K562 (cell line): ENCODE results near the gene C6orf89. TPM values are rescaled to one million over a fixed set of nuclear protein-coding genes. Genes with fewer than 3 reads are reported as not detected.

Experiments
- ATAC-seq: fragments of 200-7000 bp; cut with Tn5 transposase; 3 replicates; pipeline ENCODE4 v1.9.1; 2020; ENCODE audit warnings: moderate library complexity
- BruUV-seq: library from RNA; stranded (reverse); fragments of 400-500 nt; replicated peaks from 2 replicates; lab custom pipeline; 2021; lab: Mats Ljungman, UMichigan
- CTCF ChIA-PET: fragments of 300-600 bp; formaldehyde crosslinking; extraction: SDS; loops from one replicate; lab custom pipeline; 2021; ENCODE audit warnings: low intra/inter-chr PET ratio; lab: Yijun Ruan, JAX
- POLR2A ChIA-PET: fragments of 300-600, 350-650 bp; sonication (Branson Sonifier 250); formaldehyde crosslinking; extraction: SDS; loops from one replicate; lab custom pipeline; 2021; ENCODE audit warnings: antibody characterized with exemption, inconsistent platforms; lab: Yijun Ruan, JAX
- DNase-seq, 4 experiments: peaks; one replicate each; pipeline versions ENCODE4 v3.0.0 to v3.0.0-alpha.2; 2011 to 2018; ENCODE audit warnings: low spot score in 3 of 4, mixed read lengths in 3 of 4; ENCODE audit errors: extremely low read depth in 1 of 4
- FAIRE-seq: peaks from 2 replicates; lab custom pipeline; 2011; peaks lifted over from hg19 to GRCh38; lab: Jason Lieb, UNC
- H2AFZ ChIP-seq: 2 replicates; pipeline ENCODE4 v1.6.0; 2011; ENCODE audit warnings: low read depth, low read length, control low read depth, inconsistent platforms
- H3K27ac ChIP-seq: fragments of 200-600 bp; 3 replicates; pipeline ENCODE4 v1.8.0; 2011; ENCODE audit warnings: low read depth, mild to moderate bottlenecking, control low read depth, inconsistent platforms, low read length, moderate library complexity, mixed read lengths; ENCODE audit errors: extremely low read depth
- H3K27me3 ChIP-seq, 2 experiments: fragments of 300-600 bp in 1 of 2; 2 replicates in 1 of 2; 3 replicates in 1 of 2; pipeline versions ENCODE4 v1.6.0 to v1.8.0; 2011; ENCODE audit warnings: inconsistent platforms in 2 of 2, low read length in 2 of 2, mild to moderate bottlenecking in 1 of 2, mixed read lengths in 1 of 2, moderate library complexity in 1 of 2; ENCODE audit not compliant: control insufficient read depth in 2 of 2, insufficient read depth in 2 of 2
- H3K36me3 ChIP-seq: fragments of 300-600 bp; 3 replicates; pipeline ENCODE4 v1.8.0; 2011; ENCODE audit warnings: mild to moderate bottlenecking, low read length, inconsistent platforms; ENCODE audit not compliant: control insufficient read depth, insufficient read depth
- H3K4me1 ChIP-seq, 2 experiments: fragments of 200-600 bp in 1 of 2; replicated peaks in 1 of 2; 2 replicates in 1 of 2; 3 replicates in 1 of 2; pipeline versions ENCODE4 v1.5.1 to v1.8.0; 2011; ENCODE audit warnings: inconsistent platforms in 2 of 2, low read length in 2 of 2, mild to moderate bottlenecking in 1 of 2, mixed read lengths in 1 of 2, moderate library complexity in 1 of 2; ENCODE audit not compliant: control insufficient read depth in 2 of 2, insufficient read depth in 2 of 2
- H3K4me2 ChIP-seq: 2 replicates; pipeline ENCODE4 v1.6.1; 2011; ENCODE audit warnings: low read length, control low read depth, inconsistent platforms, mixed read lengths; ENCODE audit not compliant: insufficient read depth
- H3K4me3 ChIP-seq: fragments of 200-600 bp; sonication (generic), shearing (Covaris generic); 2 replicates; pipeline ENCODE4 v1.5.1; 2016; ENCODE audit warnings: control low read depth, inconsistent platforms
- H3K79me2 ChIP-seq: fragments of 200-600 bp; 3 replicates; pipeline ENCODE4 v1.8.0; 2011; ENCODE audit warnings: low read length, inconsistent platforms; ENCODE audit not compliant: control insufficient read depth, insufficient read depth
- H3K9ac ChIP-seq, 2 experiments: 2 replicates each; pipeline versions ENCODE4 v1.6.0 to v1.6.1; 2011; ENCODE audit warnings: low read depth in 2 of 2, low read length in 2 of 2, control low read depth in 1 of 2, inconsistent platforms in 1 of 2, mild to moderate bottlenecking in 1 of 2, mixed read lengths in 1 of 2; ENCODE audit not compliant: insufficient read depth in 1 of 2
- H3K9me1 ChIP-seq: one replicate; pipeline ENCODE4 v1.6.0; 2011; ENCODE audit warnings: inconsistent platforms, mild to moderate bottlenecking, low read length, moderate library complexity; ENCODE audit not compliant: control insufficient read depth, insufficient read depth
- H3K9me3 ChIP-seq: replicated peaks from 2 replicates; pipeline ENCODE4 v1.5.1; 2011; ENCODE audit warnings: low read depth, low read length, inconsistent platforms; ENCODE audit not compliant: control insufficient read depth, insufficient read depth
- H4K20me1 ChIP-seq: replicated peaks from 2 replicates; pipeline ENCODE4 v1.6.1; 2011; ENCODE audit warnings: low read length, inconsistent platforms, mixed read lengths; ENCODE audit not compliant: control insufficient read depth, insufficient read depth
- CCAR2 ChIP-seq: fragments of 200-400 bp; formaldehyde crosslinking; IDR thresholded peaks from 2 replicates; pipeline ENCODE4 v1.6.1; 2017; ENCODE audit warnings: mild to moderate bottlenecking, low read depth, low read length
- GABPB2 ChIP-seq: fragments of 250-450 bp; sonication (Bioruptor Pico); conservative IDR thresholded peaks from 2 replicates; pipeline ENCODE4 v1.5.1; 2021; ENCODE audit warnings: mild to moderate bottlenecking
- KLF16 ChIP-seq: IDR thresholded peaks from 2 replicates; pipeline ENCODE4 v1.6.1; 2016; ENCODE audit warnings: antibody characterized with exemption
- PCBP1 ChIP-seq: fragments of 200-400 bp; formaldehyde crosslinking; IDR thresholded peaks from 2 replicates; pipeline ENCODE4 v1.6.1; 2018; ENCODE audit warnings: mild to moderate bottlenecking, low read depth, low read length; ENCODE audit not compliant: poor library complexity, severe bottlenecking
- RNF2 ChIP-seq: sonication (generic); IDR thresholded peaks from 2 replicates; pipeline ENCODE4 v1.6.1; 2016
- ZBTB8A ChIP-seq: fragments of 450-650 bp; IDR thresholded peaks from 2 replicates; pipeline ENCODE4 v1.6.1; 2018; ENCODE audit warnings: mild to moderate bottlenecking, moderate library complexity; ENCODE audit not compliant: partially characterized antibody
- WGBS: fragments of 100-300 bp; shearing (Covaris generic); methylation state at CpG from one replicate; pipeline ENCODE4 v1.1.6; 2016; ENCODE audit warnings: low coverage, mixed read lengths; ENCODE audit not compliant: insufficient coverage; ENCODE audit errors: missing lambda C conversion rate; 5-methylcytosine and 5-hydroxymethylcytosine counted together
- in situ Hi-C: fragments of 300-500 bp; cut with MboI; formaldehyde crosslinking; loops from 4 replicates; pipeline ENCODE4 v1.15.0; 2018; ENCODE audit warnings: inconsistent platforms, mixed read lengths
- intact Hi-C: fragments of 100-400 bp; cut with micrococcal nuclease; formaldehyde crosslinking; loops from 2 replicates; pipeline ENCODE4 v1.14.2; 2022
- polyA plus RNA-seq, 8 experiments: library from polyadenylated mRNA; depleted of rRNA in 4 of 8; stranded (reverse) in 5 of 8; unstranded in 3 of 8; fragments of >200 nt; fragmentation: Nextera tagmentation in 2 of 8; fragmentation: Illumina TruSeq in 1 of 8; extraction: Ambion mirVana in 2 of 8; extraction: Trizol in 1 of 8; gene quantifications; 2 replicates each; pipeline versions ENCODE4 v1.2.1 to v1.2.3, GENCODE V29; 2011 to 2014; ENCODE audit warnings: inconsistent platforms in 1 of 8, missing spikeins in 1 of 8
- total RNA-seq, 7 experiments: library from RNA; depleted of rRNA in 6 of 7; stranded (reverse); fragments of >200 nt in 6 of 7; fragmentation: Illumina TruSeq in 2 of 7; extraction: Trizol in 2 of 7; gene quantifications; 2 replicates each; pipeline versions ENCODE4 v1.2.1 to v1.2.3, GENCODE V29; 2011 to 2021; ENCODE audit warnings: low replicate concordance in 1 of 7
- TF ChIP-seq, protein P1 (sequence below): fragments of 150-350 bp; conservative IDR thresholded peaks from 2 replicates; pipeline ENCODE4 v1.6.1; 2014; ENCODE audit warnings: low read length

The C6orf89 gene
- total and polyA plus RNA-seq, 9 of the 15 experiments (the other 6 are each of a cell fraction or from before 2014, with no cell fraction given) = 35.2 to 111 (median 58.5) TPM

- Histone ChIP-seq H2AFZ (no peak overlapping the region), H3K27ac (no peak overlapping the region), H3K9ac (no peak overlapping the region), H3K36me3 (peaks cover 56% of the 10 kb centered on the region), H4K20me1 (no peaks in the 10 kb centered on the region), H3K4me3 (no peak overlapping the region), H3K9me3 (no peaks in the 10 kb centered on the region)
- intact Hi-C loops = no loop called here
- no peak for FAIRE-seq
- CTCF ChIA-PET = no interaction called here
- POLR2A ChIA-PET = no interaction called here
- no peak for TF ChIP-seq CCAR2
- no peak for TF ChIP-seq GABPB2 (CRISPR knock-in tag)
- TF ChIP-seq, protein P1, sequence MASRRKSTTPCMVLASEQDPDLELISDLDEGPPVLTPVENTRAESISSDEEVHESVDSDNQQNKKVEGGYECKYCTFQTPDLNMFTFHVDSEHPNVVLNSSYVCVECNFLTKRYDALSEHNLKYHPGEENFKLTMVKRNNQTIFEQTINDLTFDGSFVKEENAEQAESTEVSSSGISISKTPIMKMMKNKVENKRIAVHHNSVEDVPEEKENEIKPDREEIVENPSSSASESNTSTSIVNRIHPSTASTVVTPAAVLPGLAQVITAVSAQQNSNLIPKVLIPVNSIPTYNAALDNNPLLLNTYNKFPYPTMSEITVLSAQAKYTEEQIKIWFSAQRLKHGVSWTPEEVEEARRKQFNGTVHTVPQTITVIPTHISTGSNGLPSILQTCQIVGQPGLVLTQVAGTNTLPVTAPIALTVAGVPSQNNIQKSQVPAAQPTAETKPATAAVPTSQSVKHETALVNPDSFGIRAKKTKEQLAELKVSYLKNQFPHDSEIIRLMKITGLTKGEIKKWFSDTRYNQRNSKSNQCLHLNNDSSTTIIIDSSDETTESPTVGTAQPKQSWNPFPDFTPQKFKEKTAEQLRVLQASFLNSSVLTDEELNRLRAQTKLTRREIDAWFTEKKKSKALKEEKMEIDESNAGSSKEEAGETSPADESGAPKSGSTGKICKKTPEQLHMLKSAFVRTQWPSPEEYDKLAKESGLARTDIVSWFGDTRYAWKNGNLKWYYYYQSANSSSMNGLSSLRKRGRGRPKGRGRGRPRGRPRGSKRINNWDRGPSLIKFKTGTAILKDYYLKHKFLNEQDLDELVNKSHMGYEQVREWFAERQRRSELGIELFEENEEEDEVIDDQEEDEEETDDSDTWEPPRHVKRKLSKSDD = no peak
- no peak for TF ChIP-seq PCBP1
- no peak for TF ChIP-seq RNF2
- no peak for TF ChIP-seq ZBTB8A
- no peak for TF ChIP-seq KLF16
- TF ChIP-seq, all 486 proteins: peak for 0
- Histone ChIP-seq H3K27me3 (no peaks in the 10 kb centered on the region), H3K4me1 (peaks cover 4 to 9% of the 10 kb centered on the region in 2 experiments; a peak in 3 of 5 replicates), H3K4me2 (no peak overlapping the region), H3K9me1 (no peaks in the 10 kb centered on the region), H3K79me2 (peaks cover 72% of the 10 kb centered on the region)
- in situ Hi-C loops = no loop called here
- BruUV-seq = no TSS peak
- no peak for ATAC-seq
- WGBS = 90% methylated on average over 8 of the region's 8 CpGs
- no peak for DNase-seq
Measured at GRCh38 chr6:36893976-36894932, 8.5 kb downstream of the C6orf89 start.
